Right atrium auricular region (tissue), 2 donors: ENCODE measurements around the gene RAVER2. TPM values are rescaled to one million over a fixed set of nuclear protein-coding genes. Genes with fewer than 3 reads are reported as not detected.

Experiments
- DNase-seq: peaks from one replicate; pipeline ENCODE4 v3.0.0-alpha.2; 2019; ENCODE audit warnings: low spot score
- H3K27ac ChIP-seq, 2 donors: fragments of 200-600 bp; sonication (generic); 1 replicate in 1 of 2; 2 replicates in 1 of 2; pipeline ENCODE4 v1.5.1; 2016 to 2019
- H3K27me3 ChIP-seq, 2 donors: fragments of 200-600 bp; sonication (generic); one replicate each; pipeline versions ENCODE4 v1.5.1 to v1.6.0; 2017 to 2019
- H3K36me3 ChIP-seq: fragments of 200-600 bp; sonication (generic); one replicate; pipeline ENCODE4 v1.5.1; 2016
- H3K4me1 ChIP-seq, 2 donors: fragments of 200-600 bp; sonication (generic); one replicate each; pipeline versions ENCODE4 v1.5.1 to v1.6.0; 2017 to 2019
- H3K4me3 ChIP-seq, 2 donors: fragments of 200-600 bp; sonication (generic); 1 replicate in 1 of 2; 2 replicates in 1 of 2; pipeline ENCODE4 v1.5.1; 2017 to 2019; ENCODE audit warnings: mild to moderate bottlenecking in 1 of 2, moderate library complexity in 1 of 2
- H3K9me3 ChIP-seq, 2 donors: fragments of 200-600 bp; sonication (generic); one replicate each; pipeline ENCODE4 v1.5.1; 2019
- CTCF ChIP-seq, 2 donors: fragments of 200-600 bp; sonication (generic); IDR thresholded peaks; one replicate each; pipeline ENCODE4 v1.5.1; 2019; ENCODE audit warnings: antibody characterized with exemption in 2 of 2
- total RNA-seq, 2 donors: library from RNA; depleted of rRNA; stranded (reverse); fragments of >200 nt; gene quantifications; one replicate each; pipeline ENCODE4 v1.1.0, GENCODE V29; 2016

Gene RAVER2
- total RNA-seq, 2 donors from 2014 or later, result 11.5 to 23.2 TPM

GRCh38 chr1:64877598-64877997 lies 132.7 kb downstream of the RAVER2 start:
- peaks cover 34% of the 10 kb centered on the region for H3K36me3 ChIP-seq
- TF ChIP-seq CTCF (IDR thresholded peaks at IDR 0.05), result no peak
- H3K27ac ChIP-seq, result no peak overlapping the region
- H3K9me3 ChIP-seq, result no peaks in the 10 kb centered on the region
- H3K4me1 ChIP-seq, result peaks cover 0 to 13% of the 10 kb centered on the region in 2 donors
- H3K4me3 ChIP-seq, result no peak overlapping the region
- H3K27me3 ChIP-seq, result no peaks in the 10 kb centered on the region
- DNase-seq, result no peak

- Histone ChIP-seq H3K4me1 (peaks cover 0 to 13% of the 10 kb centered on the region in 2 donors), H3K36me3 (peaks cover 34% of the 10 kb centered on the region), H3K4me3 (no peak overlapping the region), H3K9me3 (no peaks in the 10 kb centered on the region), H3K27ac (no peak overlapping the region), H3K27me3 (no peaks in the 10 kb centered on the region)
- DNase-seq, result no peak
- no peak for TF ChIP-seq CTCF (IDR thresholded peaks at IDR 0.05)
These were observed 133.2 kb downstream of the RAVER2 start for GRCh38 chr1:64878090-64878489.

- Histone ChIP-seq H3K36me3 (peaks cover 31% of the 10 kb centered on the region), H3K9me3 (no peaks in the 10 kb centered on the region), H3K27me3 (no peaks in the 10 kb centered on the region), H3K27ac (no peak overlapping the region), H3K4me3 (no peak overlapping the region), H3K4me1 (peaks cover 0 to 13% of the 10 kb centered on the region in 2 donors)
- TF ChIP-seq CTCF (IDR thresholded peaks at IDR 0.05), result no peak
- DNase-seq, result no peak
These were observed 134.2 kb downstream of the RAVER2 start for GRCh38 chr1:64878931-64879611.

GRCh38 chr1:64880449-64880848 lies 135.6 kb downstream of the RAVER2 start:
- Histone ChIP-seq H3K9me3 (no peaks in the 10 kb centered on the region), H3K4me3 (no peak overlapping the region), H3K4me1 (peaks cover 0 to 7% of the 10 kb centered on the region in 2 donors), H3K27ac (no peak overlapping the region), H3K27me3 (no peaks in the 10 kb centered on the region), H3K36me3 (peaks cover 27% of the 10 kb centered on the region)
- no peak for TF ChIP-seq CTCF (IDR thresholded peaks at IDR 0.05)
- no peak for DNase-seq

GRCh38 chr1:64881281-64881680 lies 136.4 kb downstream of the RAVER2 start:
- H3K36me3 ChIP-seq, result peaks cover 19% of the 10 kb centered on the region
- TF ChIP-seq CTCF (IDR thresholded peaks at IDR 0.05), result no peak
- H3K27me3 ChIP-seq, result no peaks in the 10 kb centered on the region
- no peak for DNase-seq
- no peaks in the 10 kb centered on the region for H3K9me3 ChIP-seq
- H3K4me1 ChIP-seq, result peaks cover 0 to 7% of the 10 kb centered on the region in 2 donors
- no peak overlapping the region for H3K27ac ChIP-seq
- H3K4me3 ChIP-seq, result no peak overlapping the region

Other genes starting within 250 kb of the RAVER2 start
- 100 to 1,000 TPM in 1 of 2 donors, 10 to 100 TPM in 1; 90.3 to 122 TPM for gene JAK1, start 221.5 kb downstream of the RAVER2 start, total RNA-seq